PC-9 (cell line): Measurements from ENCODE around the gene HBQ1.

Experiments used
- EZH2 ChIP-seq: fragments of 200-600 bp; sonication (generic); IDR thresholded peaks from 2 replicates; pipeline ENCODE4 v1.8.0; 2017; ENCODE audit warnings: antibody characterized with exemption, low read depth
- TF ChIP-seq, protein P1 (sequence below): fragments of 200-600 bp; sonication (generic); conservative IDR thresholded peaks from 2 replicates; pipeline ENCODE4 v1.6.1; 2017; ENCODE audit warnings: mixed run types, antibody characterized with exemption, mild to moderate bottlenecking, moderate library complexity

DNA sequence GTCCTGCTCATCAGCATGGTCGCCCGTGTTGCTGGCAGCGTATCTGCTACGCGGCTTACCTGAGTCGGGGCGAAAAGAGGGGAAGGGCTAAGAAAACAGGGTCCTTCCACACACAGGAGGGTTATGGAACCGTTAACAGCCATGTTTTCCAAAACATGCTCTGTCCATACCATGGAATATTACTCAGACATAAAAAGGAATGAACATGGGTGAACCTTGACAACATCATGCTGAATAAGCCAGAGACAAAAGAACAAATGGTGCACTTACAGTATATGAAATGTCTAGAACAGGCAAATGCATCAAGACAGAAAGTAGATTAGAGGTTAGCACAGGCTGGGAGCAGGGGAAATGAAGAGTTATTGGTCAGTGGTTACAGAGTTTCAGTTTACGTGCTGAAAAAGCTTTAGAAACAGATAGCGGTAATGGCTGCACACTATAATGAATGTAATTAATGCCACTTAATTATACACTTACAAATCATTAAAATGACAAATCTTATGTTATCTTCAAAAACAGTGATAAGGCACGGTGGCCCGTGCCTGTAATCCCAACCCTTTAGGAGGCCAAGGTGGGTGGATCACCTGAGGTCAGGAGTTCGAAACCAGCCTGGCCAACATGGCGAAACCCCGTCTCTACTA is 49.6 kb upstream of the HBQ1 start:
- TF ChIP-seq, protein P1, sequence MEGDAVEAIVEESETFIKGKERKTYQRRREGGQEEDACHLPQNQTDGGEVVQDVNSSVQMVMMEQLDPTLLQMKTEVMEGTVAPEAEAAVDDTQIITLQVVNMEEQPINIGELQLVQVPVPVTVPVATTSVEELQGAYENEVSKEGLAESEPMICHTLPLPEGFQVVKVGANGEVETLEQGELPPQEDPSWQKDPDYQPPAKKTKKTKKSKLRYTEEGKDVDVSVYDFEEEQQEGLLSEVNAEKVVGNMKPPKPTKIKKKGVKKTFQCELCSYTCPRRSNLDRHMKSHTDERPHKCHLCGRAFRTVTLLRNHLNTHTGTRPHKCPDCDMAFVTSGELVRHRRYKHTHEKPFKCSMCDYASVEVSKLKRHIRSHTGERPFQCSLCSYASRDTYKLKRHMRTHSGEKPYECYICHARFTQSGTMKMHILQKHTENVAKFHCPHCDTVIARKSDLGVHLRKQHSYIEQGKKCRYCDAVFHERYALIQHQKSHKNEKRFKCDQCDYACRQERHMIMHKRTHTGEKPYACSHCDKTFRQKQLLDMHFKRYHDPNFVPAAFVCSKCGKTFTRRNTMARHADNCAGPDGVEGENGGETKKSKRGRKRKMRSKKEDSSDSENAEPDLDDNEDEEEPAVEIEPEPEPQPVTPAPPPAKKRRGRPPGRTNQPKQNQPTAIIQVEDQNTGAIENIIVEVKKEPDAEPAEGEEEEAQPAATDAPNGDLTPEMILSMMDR = no peak
- TF ChIP-seq EZH2 = no peak
